Naive thymus-derived CD4-positive, alpha-beta T cell (primary cell): Measurements from ENCODE around the gene RBBP5. TPM values are rescaled to one million over a fixed set of nuclear protein-coding genes. Genes with fewer than 3 reads are reported as not detected.

ENCODE experiments used
- ATAC-seq: fragments of 150-1000 bp; cut with Tn5 transposase; 2 replicates; pipeline ENCODE4 v1.10.0; 2021; ENCODE audit warnings: mild to moderate bottlenecking, moderate library complexity
- CTCF ChIA-PET: fragments of 350-600 bp; sonication (Branson Sonifier 250); formaldehyde crosslinking; loops from one replicate; lab custom pipeline; 2021; ENCODE audit warnings: antibody characterized with exemption; lab: Charles Lee
- POLR2A ChIA-PET: fragments of 350-600 bp; sonication (Branson Sonifier 250); formaldehyde crosslinking; loops from one replicate; lab custom pipeline; 2021; ENCODE audit warnings: antibody characterized with exemption, inconsistent platforms; lab: Charles Lee
- DNase-seq, 9 donors: peaks; one replicate each; pipeline versions ENCODE4 v3.0.0 to v3.0.0-alpha.2; 2020 to 2022; ENCODE audit warnings: mixed read lengths in 1 of 9
- H3K27ac ChIP-seq: one replicate; pipeline ENCODE4 v1.7.0; 2013; ENCODE audit warnings: mild to moderate bottlenecking, low read depth, low read length, moderate library complexity
- H3K27me3 ChIP-seq, 2 donors: one replicate each; pipeline ENCODE4 v1.7.0; 2013; ENCODE audit warnings: low read length in 2 of 2, mild to moderate bottlenecking in 2 of 2, moderate library complexity in 2 of 2; ENCODE audit not compliant: control insufficient read depth in 2 of 2, insufficient read depth in 2 of 2
- H3K36me3 ChIP-seq, 3 experiments: 1 replicate in 2 of 3; 2 replicates in 1 of 3; pipeline ENCODE4 v1.7.0; 2013; ENCODE audit warnings: low read length in 3 of 3, mild to moderate bottlenecking in 3 of 3, moderate library complexity in 1 of 3; ENCODE audit not compliant: insufficient read depth in 3 of 3, control insufficient read depth in 2 of 3
- H3K4me1 ChIP-seq, 2 donors: one replicate each; pipeline ENCODE4 v1.7.0; 2013; ENCODE audit warnings: low read length in 2 of 2, mild to moderate bottlenecking in 2 of 2, moderate library complexity in 1 of 2; ENCODE audit not compliant: control insufficient read depth in 2 of 2, insufficient read depth in 2 of 2
- H3K4me3 ChIP-seq: 2 replicates; pipeline ENCODE4 v1.7.0; 2013; ENCODE audit warnings: mild to moderate bottlenecking, low read length
- H3K9me3 ChIP-seq, 3 experiments: 1 replicate in 2 of 3; 2 replicates in 1 of 3; pipeline ENCODE4 v1.7.0; 2013; ENCODE audit warnings: low read length in 3 of 3; ENCODE audit not compliant: control insufficient read depth in 2 of 3
- H3K27ac Mint-ChIP-seq, 9 donors: one replicate each; pipeline ENCODE4 v1.8.0; 2020 to 2022; ENCODE audit warnings: mixed read lengths in 9 of 9, mild to moderate bottlenecking in 8 of 9, moderate library complexity in 5 of 9, inconsistent platforms in 2 of 9
- H3K27me3 Mint-ChIP-seq, 5 donors: one replicate each; pipeline ENCODE4 v1.8.0; 2021 to 2022; ENCODE audit warnings: mixed read lengths in 5 of 5, mild to moderate bottlenecking in 1 of 5
- H3K36me3 Mint-ChIP-seq, 5 donors: one replicate each; pipeline ENCODE4 v1.8.0; 2020 to 2022; ENCODE audit warnings: mixed read lengths in 5 of 5, mild to moderate bottlenecking in 3 of 5, inconsistent platforms in 1 of 5
- H3K4me1 Mint-ChIP-seq, 7 donors: one replicate each; pipeline ENCODE4 v1.8.0; 2020 to 2022; ENCODE audit warnings: mixed read lengths in 7 of 7, mild to moderate bottlenecking in 3 of 7, inconsistent platforms in 1 of 7
- H3K4me3 Mint-ChIP-seq, 10 donors: one replicate each; pipeline ENCODE4 v1.8.0; 2020 to 2022; ENCODE audit warnings: mild to moderate bottlenecking in 10 of 10, mixed read lengths in 10 of 10, moderate library complexity in 6 of 10, inconsistent platforms in 2 of 10
- H3K9me3 Mint-ChIP-seq, 11 donors: one replicate each; pipeline ENCODE4 v1.8.0; 2020 to 2022; ENCODE audit warnings: mixed read lengths in 11 of 11, mild to moderate bottlenecking in 4 of 11, inconsistent platforms in 1 of 11, moderate library complexity in 1 of 11
- intact Hi-C, 2 donors: fragments of 100-400 bp; cut with micrococcal nuclease; formaldehyde crosslinking; loops; one replicate each; pipeline ENCODE4 v1.15.1; 2023
- polyA plus RNA-seq, 2 donors: library from polyadenylated mRNA; unstranded; fragments of 300-500 nt; fragmentation: Illumina TruSeq; gene quantifications; one replicate each; pipeline ENCODE4 v1.2.3, GENCODE V29; 2021
- total RNA-seq, 6 experiments: library from RNA in 5 of 6; stranded (reverse) in 5 of 6; gene quantifications; 1 replicate in 5 of 6; 2 replicates in 1 of 6; pipeline ENCODE4 v1.2.3 and lab custom pipeline; 2021 to 2026

RBBP5 gene
- total and polyA plus RNA-seq, 7 experiments from 2014 or later = 11.0 to 31.5 (median 21.1) TPM

- ChIA-PET CTCF (no interaction called here), POLR2A (no interaction called here)
- no peak overlapping the region for H3K27ac Mint-ChIP-seq
- no peaks in the 10 kb centered on the region for H3K36me3 Mint-ChIP-seq
- no peak overlapping the region for H3K27ac ChIP-seq
- H3K9me3 ChIP-seq = no peaks in the 10 kb centered on the region
- ATAC-seq (no peak), DNase-seq (no peak)
- intact Hi-C loops = no loop called here
- H3K27me3 ChIP-seq = no peaks in the 10 kb centered on the region
- H3K9me3 Mint-ChIP-seq = no peaks in the 10 kb centered on the region
- no peaks in the 10 kb centered on the region for H3K4me1 ChIP-seq
- H3K4me3 Mint-ChIP-seq = no peak overlapping the region
- no peaks in the 10 kb centered on the region for H3K4me1 Mint-ChIP-seq
- H3K36me3 ChIP-seq = no peaks in the 10 kb centered on the region
- no peaks in the 10 kb centered on the region for H3K27me3 Mint-ChIP-seq
- H3K4me3 ChIP-seq = no peak overlapping the region
Measured at GRCh38 chr1:205071028-205071409, 50.8 kb downstream of the RBBP5 start.

DNA sequence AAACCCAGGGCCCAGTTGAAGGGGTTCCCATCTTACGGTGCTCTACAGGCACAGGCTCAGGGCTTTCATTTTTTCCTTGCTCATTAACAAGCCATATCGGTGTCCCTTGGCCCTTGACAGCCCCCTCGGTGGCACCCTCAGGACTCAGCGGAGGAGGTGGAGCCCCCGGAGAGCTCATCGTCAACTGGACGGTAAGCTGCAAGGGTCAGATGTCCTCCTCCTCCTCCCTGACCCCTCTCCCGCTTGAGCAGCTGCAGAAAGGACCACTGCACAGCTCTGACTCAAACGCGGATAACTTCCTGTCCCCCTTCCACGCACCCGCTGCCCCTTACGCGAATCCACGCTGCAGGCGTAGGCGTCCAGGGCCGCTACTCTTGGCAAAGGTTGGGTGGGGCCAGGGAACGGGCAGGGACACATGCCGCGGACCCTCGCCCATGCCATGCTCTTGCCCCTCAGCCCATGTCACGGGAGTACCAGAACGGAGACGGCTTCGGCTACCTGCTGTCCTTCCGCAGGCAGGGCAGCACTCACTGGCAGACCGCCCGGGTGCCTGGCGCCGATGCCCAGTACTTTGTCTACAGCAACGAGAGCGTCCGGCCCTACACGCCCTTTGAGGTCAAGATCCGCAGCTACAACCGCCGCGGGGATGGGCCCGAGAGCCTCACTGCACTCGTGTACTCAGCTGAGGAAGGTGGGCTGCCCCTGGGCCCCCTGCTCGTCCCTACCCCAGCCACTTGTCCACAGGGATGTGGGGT, 52.2 kb downstream of the RBBP5 start:
- Histone ChIP-seq H3K9me3 (no peaks in the 10 kb centered on the region), H3K27me3 (no peaks in the 10 kb centered on the region), H3K4me1 (no peaks in the 10 kb centered on the region), H3K4me3 (no peak overlapping the region), H3K36me3 (no peaks in the 10 kb centered on the region), H3K27ac (no peak overlapping the region)
- Mint-ChIP-seq H3K27me3 (no peaks in the 10 kb centered on the region), H3K4me1 (no peaks in the 10 kb centered on the region), H3K36me3 (no peaks in the 10 kb centered on the region), H3K4me3 (no peak overlapping the region), H3K9me3 (no peaks in the 10 kb centered on the region), H3K27ac (no peak overlapping the region)
- CTCF ChIA-PET = no interaction called here
- ATAC-seq (no peak), DNase-seq (no peak)
- intact Hi-C loops = no loop called here
- POLR2A ChIA-PET = no interaction called here

- Mint-ChIP-seq H3K4me1 (no peaks in the 10 kb centered on the region), H3K36me3 (no peaks in the 10 kb centered on the region)
- POLR2A ChIA-PET = no interaction called here
Measured at GRCh38 chr1:205068457-205069040, 53.2 kb downstream of the RBBP5 start.

DNA sequence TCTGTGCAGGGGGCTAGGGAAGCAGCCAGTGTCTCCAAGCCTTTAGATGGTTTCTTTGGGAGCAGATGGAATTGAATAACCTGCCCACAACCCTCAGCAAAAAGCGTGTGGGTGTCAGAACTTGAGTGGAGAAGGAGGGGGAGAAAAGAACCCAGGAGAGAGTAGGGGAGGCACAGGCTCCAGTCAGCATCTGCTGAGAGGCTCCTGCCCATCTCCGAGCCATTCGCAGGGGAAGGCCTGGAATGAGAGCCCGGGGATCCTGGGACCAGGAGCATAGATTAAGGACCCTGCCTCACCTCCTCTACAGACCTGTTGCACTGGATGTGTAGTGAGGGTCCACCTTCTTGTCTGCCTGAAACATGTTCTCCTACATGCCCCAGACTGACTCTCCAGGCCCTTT, 53.8 kb downstream of the RBBP5 start:
- intact Hi-C loops = no loop called here
- ATAC-seq (no peak), DNase-seq (no peak)
- ChIA-PET POLR2A (no interaction called here), CTCF (no interaction called here)
- Mint-ChIP-seq H3K27me3 (no peaks in the 10 kb centered on the region), H3K36me3 (no peaks in the 10 kb centered on the region), H3K27ac (no peak overlapping the region), H3K9me3 (no peaks in the 10 kb centered on the region), H3K4me3 (no peak overlapping the region), H3K4me1 (no peaks in the 10 kb centered on the region)
- H3K27ac ChIP-seq = no peak overlapping the region
- H3K4me3 ChIP-seq = no peak overlapping the region
- no peaks in the 10 kb centered on the region for H3K27me3 ChIP-seq
- no peaks in the 10 kb centered on the region for H3K4me1 ChIP-seq
- H3K9me3 ChIP-seq = no peaks in the 10 kb centered on the region
- no peaks in the 10 kb centered on the region for H3K36me3 ChIP-seq

More at GRCh38 chr1:205068457-205069040, 53.2 kb downstream of the RBBP5 start:
- Mint-ChIP-seq H3K4me3 (no peak overlapping the region), H3K27ac (no peak overlapping the region), H3K27me3 (no peaks in the 10 kb centered on the region), H3K9me3 (no peaks in the 10 kb centered on the region)
- Histone ChIP-seq H3K9me3 (no peaks in the 10 kb centered on the region), H3K4me1 (no peaks in the 10 kb centered on the region), H3K36me3 (no peaks in the 10 kb centered on the region), H3K4me3 (no peak overlapping the region), H3K27ac (no peak overlapping the region), H3K27me3 (no peaks in the 10 kb centered on the region)
- ATAC-seq = no peak
- DNase-seq = no peak
- intact Hi-C loops = no loop called here
- CTCF ChIA-PET = no interaction called here

DNA sequence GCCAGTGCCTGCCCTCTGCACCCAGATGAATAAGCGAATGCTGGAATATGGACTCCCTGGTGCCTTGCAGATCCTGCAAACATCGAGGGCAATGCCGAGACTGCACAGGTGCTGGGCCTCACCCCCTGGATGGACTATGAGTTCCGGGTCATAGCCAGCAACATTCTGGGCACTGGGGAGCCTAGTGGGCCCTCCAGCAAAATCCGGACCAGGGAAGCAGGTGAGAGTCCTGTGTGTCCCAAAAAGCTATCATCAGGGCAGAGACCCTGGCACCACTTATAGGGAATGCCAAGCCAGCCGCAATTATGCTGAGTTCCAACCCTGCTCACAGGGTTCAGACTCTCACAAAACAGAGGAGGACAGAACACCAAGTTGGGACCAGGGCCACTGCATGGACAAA, 54.7 kb downstream of the RBBP5 start:
- H3K36me3 Mint-ChIP-seq = no peaks in the 10 kb centered on the region
- ChIA-PET CTCF (no interaction called here), POLR2A (no interaction called here)
- intact Hi-C loops = no loop called here
- DNase-seq = no peak
- Histone ChIP-seq H3K4me1 (no peaks in the 10 kb centered on the region), H3K27ac (no peak overlapping the region), H3K9me3 (no peaks in the 10 kb centered on the region), H3K36me3 (no peaks in the 10 kb centered on the region), H3K4me3 (no peak overlapping the region), H3K27me3 (no peaks in the 10 kb centered on the region)
- no peaks in the 10 kb centered on the region for H3K4me1 Mint-ChIP-seq
- ATAC-seq = no peak
- H3K4me3 Mint-ChIP-seq = no peak overlapping the region
- no peaks in the 10 kb centered on the region for H3K27me3 Mint-ChIP-seq
- no peak overlapping the region for H3K27ac Mint-ChIP-seq
- no peaks in the 10 kb centered on the region for H3K9me3 Mint-ChIP-seq

GRCh38 chr1:205066141-205066818, 55.5 kb downstream of the RBBP5 start:
- CTCF ChIA-PET = no interaction called here

More at GRCh38 chr1:205066141-205066818, 55.5 kb downstream of the RBBP5 start:
- no peaks in the 10 kb centered on the region for H3K4me1 ChIP-seq
- no peak for DNase-seq
- intact Hi-C loops = no loop called here
- no peaks in the 10 kb centered on the region for H3K9me3 Mint-ChIP-seq
- H3K9me3 ChIP-seq = no peaks in the 10 kb centered on the region
- no peaks in the 10 kb centered on the region for H3K36me3 Mint-ChIP-seq
- H3K4me1 Mint-ChIP-seq = peaks cover 0 to 4% (median 0%) of the 10 kb centered on the region in 7 donors
- H3K36me3 ChIP-seq = no peaks in the 10 kb centered on the region
- no peak for ATAC-seq
- no peak overlapping the region for H3K27ac ChIP-seq
- POLR2A ChIA-PET = no interaction called here
- no peak overlapping the region for H3K4me3 ChIP-seq
- no peaks in the 10 kb centered on the region for H3K27me3 ChIP-seq
- no peak overlapping the region for H3K27ac Mint-ChIP-seq
- H3K4me3 Mint-ChIP-seq = no peak overlapping the region
- H3K27me3 Mint-ChIP-seq = no peaks in the 10 kb centered on the region
